GM06990 (cell line): ENCODE results near the gene PHACTR3.

Experiments used
- DNase-seq: peaks from one replicate; pipeline ENCODE4 v3.0.0-alpha.2; 2011; ENCODE audit not compliant: insufficient read length; ENCODE audit errors: extremely low read depth
- H3K27me3 ChIP-seq: replicated peaks from 2 replicates; pipeline ENCODE4 v1.6.0; 2011; ENCODE audit warnings: low read length; ENCODE audit not compliant: control insufficient read depth, insufficient read depth
- H3K36me3 ChIP-seq: 2 replicates; pipeline ENCODE4 v1.5.1; 2011; ENCODE audit warnings: low read length; ENCODE audit not compliant: control insufficient read depth, insufficient read depth
- H3K4me3 ChIP-seq: replicated peaks from 2 replicates; pipeline ENCODE4 v1.5.1; 2011; ENCODE audit warnings: low read depth, mild to moderate bottlenecking, control low read depth, low read length
- CTCF ChIP-seq: IDR thresholded peaks from 2 replicates; pipeline ENCODE4 v1.5.1; 2011; ENCODE audit warnings: low read length, control low read depth, mild to moderate bottlenecking, inconsistent platforms; ENCODE audit not compliant: insufficient read depth, poor library complexity, severe bottlenecking

The PHACTR3 gene

GRCh38 chr20:59789686-59790085, 185.3 kb downstream of the PHACTR3 start:
- no peaks in the 10 kb centered on the region for H3K36me3 ChIP-seq
- no peak for TF ChIP-seq CTCF
- H3K4me3 ChIP-seq: no peak overlapping the region
- H3K27me3 ChIP-seq: no peaks in the 10 kb centered on the region
- DNase-seq: no peak

GRCh38 chr20:59790346-59790745, 186.0 kb downstream of the PHACTR3 start:
- H3K27me3 ChIP-seq: no peaks in the 10 kb centered on the region
- H3K36me3 ChIP-seq: no peaks in the 10 kb centered on the region
- no peak for TF ChIP-seq CTCF
- H3K4me3 ChIP-seq: no peak overlapping the region
- DNase-seq: no peak

GRCh38 chr20:59792300-59792699, 188.0 kb downstream of the PHACTR3 start:
- H3K36me3 ChIP-seq: no peaks in the 10 kb centered on the region
- DNase-seq: no peak
- no peak overlapping the region for H3K4me3 ChIP-seq
- no peaks in the 10 kb centered on the region for H3K27me3 ChIP-seq
- no peak for TF ChIP-seq CTCF

GRCh38 chr20:59794555-59794954, 190.2 kb downstream of the PHACTR3 start:
- TF ChIP-seq CTCF: no peak
- Histone ChIP-seq H3K4me3 (no peak overlapping the region), H3K27me3 (no peaks in the 10 kb centered on the region), H3K36me3 (no peaks in the 10 kb centered on the region)
- DNase-seq: no peak

GRCh38 chr20:59800309-59800708, 196.0 kb downstream of the PHACTR3 start:
- H3K36me3 ChIP-seq: no peaks in the 10 kb centered on the region

More at GRCh38 chr20:59800309-59800708, 196.0 kb downstream of the PHACTR3 start:
- no peaks in the 10 kb centered on the region; the same call in 1 of the 2 replicates for H3K27me3 ChIP-seq
- H3K4me3 ChIP-seq: no peak overlapping the region
- no peak for DNase-seq
- TF ChIP-seq CTCF: no peak
